T47D (cell line): Measurements from ENCODE around the gene PTPRD.

Source experiments
- DNase-seq, 2 experiments: peaks; one replicate each; pipeline versions ENCODE4 v3.0.0 to v3.0.0-alpha.2; 2011 to 2012; ENCODE audit warnings: low read depth in 1 of 2, low spot score in 1 of 2
- JUND ChIP-seq: IDR thresholded peaks from 2 replicates; pipeline ENCODE4 v1.6.1; 2012; ENCODE audit warnings: low read depth
- in situ Hi-C: cut with HindIII; loops from 2 replicates; pipeline ENCODE4 v1.10.0; 2016; ENCODE audit warnings: low sequenced_read_pairs, low pct_unique_long_range_greater_than_20kb

PTPRD gene

DNA sequence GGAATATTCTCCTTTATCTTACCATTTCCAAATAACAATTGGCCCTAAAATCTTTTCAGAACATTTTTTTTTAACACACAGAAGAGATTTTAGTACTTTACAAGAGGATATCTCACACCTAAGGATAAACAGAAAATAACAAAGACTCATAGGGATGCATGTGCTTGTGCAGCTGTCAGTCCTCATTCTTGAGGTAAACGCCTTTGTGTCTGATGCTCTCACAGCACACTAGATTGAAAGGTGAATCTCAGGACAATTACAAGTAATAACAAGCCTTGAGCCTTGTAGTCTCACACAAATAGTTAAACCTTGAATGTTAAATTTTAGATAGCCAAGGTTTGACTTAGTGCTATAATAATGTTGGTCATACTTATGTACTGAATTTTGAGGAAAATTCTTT, 439.2 kb downstream of the PTPRD start:
- no peak for DNase-seq
- in situ Hi-C loops: no loop called here
- TF ChIP-seq JUND: no peak

DNA sequence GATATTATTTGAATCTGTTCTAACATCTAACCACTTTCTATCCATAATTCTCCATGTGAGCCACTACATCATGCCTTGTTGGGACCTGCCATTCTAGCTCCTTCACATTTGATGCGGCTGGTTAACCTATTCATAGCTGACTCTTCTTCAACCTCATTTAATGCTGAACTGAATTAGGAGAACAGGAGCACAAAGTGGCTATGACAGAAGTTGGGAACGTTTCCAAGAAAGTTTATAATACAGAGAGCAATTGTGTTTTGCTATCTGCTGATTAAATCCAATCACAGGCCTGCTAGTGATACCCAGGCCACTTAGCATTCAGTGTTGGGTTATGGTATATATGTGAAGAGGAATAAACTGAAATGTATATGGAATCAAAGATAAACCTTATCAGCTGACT, 440.3 kb downstream of the PTPRD start:
- TF ChIP-seq JUND: no peak
- no peak for DNase-seq
- in situ Hi-C loops: no loop called here

DNA sequence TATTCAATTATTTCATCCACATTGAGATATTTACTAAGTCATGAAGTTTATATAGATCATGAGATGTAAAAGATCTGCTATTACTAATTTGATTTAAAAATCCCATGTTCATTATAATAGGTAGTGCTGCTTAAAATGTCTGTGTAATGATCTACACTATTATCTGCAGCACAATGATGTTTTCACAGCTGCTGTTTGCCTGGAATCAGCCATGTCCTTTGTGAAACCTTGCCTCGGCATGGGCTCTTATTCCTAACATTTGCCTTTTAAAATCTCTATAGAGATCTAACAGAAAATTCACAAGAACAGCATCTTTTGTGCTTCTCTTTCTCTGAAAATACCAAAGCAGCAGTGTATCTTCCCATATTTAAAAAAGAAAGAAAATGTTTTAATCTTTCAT, 444.6 kb downstream of the PTPRD start:
- DNase-seq: no peak
- TF ChIP-seq JUND: no peak
- in situ Hi-C loops: no loop called here

GRCh38 chr9:10148796-10149195, 464.0 kb downstream of the PTPRD start:
- DNase-seq: no peak
- in situ Hi-C loops: no loop called here
- no peak for TF ChIP-seq JUND

GRCh38 chr9:10146517-10147331, 466.1 kb downstream of the PTPRD start:
- DNase-seq: no peak
- in situ Hi-C loops: no loop called here
- no peak for TF ChIP-seq JUND

GRCh38 chr9:10144355-10144754, 468.4 kb downstream of the PTPRD start:
- no peak for TF ChIP-seq JUND
- no peak for DNase-seq
- in situ Hi-C loops: no loop called here

- no peak for DNase-seq
- in situ Hi-C loops: no loop called here
- TF ChIP-seq JUND: no peak
These were observed 477.2 kb downstream of the PTPRD start for GRCh38 chr9:10135553-10135952.

GRCh38 chr9:10134266-10134665, 478.5 kb downstream of the PTPRD start:
- in situ Hi-C loops: no loop called here
- TF ChIP-seq JUND: no peak
- no peak for DNase-seq

- in situ Hi-C loops: no loop called here
- no peak for DNase-seq
- TF ChIP-seq JUND: no peak
These were observed 482.6 kb downstream of the PTPRD start for GRCh38 chr9:10130061-10130675.

DNA sequence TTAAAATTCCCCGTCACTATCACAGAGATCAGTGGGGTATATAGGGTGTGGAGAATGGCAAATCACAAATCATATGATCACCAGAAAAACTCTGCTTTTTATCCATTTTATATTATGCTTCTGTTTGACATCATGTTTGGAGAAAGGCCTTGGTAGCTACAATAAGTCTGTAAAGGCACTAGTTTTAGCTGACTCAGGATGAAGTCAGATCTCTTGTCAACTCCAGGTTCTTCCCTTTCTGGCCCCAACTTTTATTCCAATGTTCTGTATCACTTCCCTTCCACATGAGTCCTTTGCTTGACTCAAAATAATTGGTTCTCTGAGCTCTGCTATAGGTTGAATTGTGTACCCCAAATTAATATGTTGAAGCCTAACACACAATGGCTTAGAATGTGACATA, 484.9 kb downstream of the PTPRD start:
- TF ChIP-seq JUND: no peak
- in situ Hi-C loops: no loop called here
- no peak for DNase-seq

- DNase-seq: no peak
- TF ChIP-seq JUND: no peak
- in situ Hi-C loops: no loop called here
These were observed 500.0 kb downstream of the PTPRD start for GRCh38 chr9:10112798-10113197.

- DNase-seq: no peak
- TF ChIP-seq JUND: no peak
- in situ Hi-C loops: no loop called here
These were observed 500.7 kb downstream of the PTPRD start for GRCh38 chr9:10112070-10112469.

DNA sequence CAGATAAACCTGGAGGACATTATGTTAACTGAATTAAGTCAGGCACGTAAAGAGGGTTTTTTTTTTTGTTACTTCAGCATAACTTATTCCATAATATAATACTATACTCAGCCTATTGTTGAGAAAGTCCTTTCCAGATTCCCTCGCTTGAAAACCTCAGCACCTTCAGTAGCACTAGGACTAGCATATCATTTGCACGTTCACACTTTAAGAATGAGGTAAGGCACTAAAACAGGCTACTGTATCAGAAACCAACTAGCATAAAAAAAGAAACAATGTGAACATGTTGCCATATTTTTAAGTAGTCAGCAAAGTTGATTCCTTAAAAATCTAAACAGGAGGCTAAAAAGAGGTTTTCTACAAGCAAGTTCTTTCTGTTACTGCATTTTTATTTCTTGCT, 504.0 kb downstream of the PTPRD start:
- in situ Hi-C loops: no loop called here
- DNase-seq: no peak
- no peak for TF ChIP-seq JUND
